IPS-20b (cell line): ENCODE measurements around the gene PJA1.

ENCODE experiments used
- H3K27ac ChIP-seq: one replicate; pipeline ENCODE4 v1.5.1; 2013; ENCODE audit warnings: low read length
- H3K27me3 ChIP-seq: 2 replicates; pipeline ENCODE4 v1.6.1; 2013; ENCODE audit warnings: mild to moderate bottlenecking, low read length, inconsistent platforms; ENCODE audit not compliant: insufficient read depth
- H3K36me3 ChIP-seq: 2 replicates; pipeline ENCODE4 v1.6.1; 2013; ENCODE audit warnings: low read depth, mild to moderate bottlenecking, inconsistent platforms, low read length, moderate library complexity; ENCODE audit not compliant: insufficient read depth
- H3K4me1 ChIP-seq: 2 replicates; pipeline ENCODE4 v1.6.1; 2013; ENCODE audit warnings: mild to moderate bottlenecking, control low read depth, inconsistent platforms, low read length, moderate library complexity; ENCODE audit not compliant: insufficient read depth
- H3K4me3 ChIP-seq: 2 replicates; pipeline ENCODE4 v1.5.1; 2013; ENCODE audit warnings: mild to moderate bottlenecking, low read length, inconsistent platforms
- H3K9ac ChIP-seq: 2 replicates; pipeline ENCODE4 v1.6.1; 2013; ENCODE audit warnings: low read depth, mild to moderate bottlenecking, inconsistent platforms, low read length, moderate library complexity
- H3K9me3 ChIP-seq: 2 replicates; pipeline ENCODE4 v1.6.1; 2013; ENCODE audit warnings: mild to moderate bottlenecking, low read depth, low read length, inconsistent platforms; ENCODE audit not compliant: insufficient read depth

Gene PJA1

GRCh38 chrX:69152417-69152841 lies 12.8 kb downstream of the PJA1 start:
- no peaks in the 10 kb centered on the region for H3K9me3 ChIP-seq
- no peak overlapping the region for H3K27ac ChIP-seq
- no peaks in the 10 kb centered on the region for H3K36me3 ChIP-seq
- H3K4me3 ChIP-seq = no peak overlapping the region
- H3K27me3 ChIP-seq = no peaks in the 10 kb centered on the region
- H3K9ac ChIP-seq = no peak overlapping the region
- peaks cover 41% of the 10 kb centered on the region for H3K4me1 ChIP-seq

GRCh38 chrX:69151866-69152284 lies 13.4 kb downstream of the PJA1 start:
- Histone ChIP-seq H3K27ac (no peak overlapping the region), H3K9ac (no peak overlapping the region), H3K4me3 (no peak overlapping the region), H3K27me3 (no peaks in the 10 kb centered on the region), H3K9me3 (no peaks in the 10 kb centered on the region), H3K36me3 (no peaks in the 10 kb centered on the region), H3K4me1 (peaks cover 41% of the 10 kb centered on the region)

- no peaks in the 10 kb centered on the region for H3K9me3 ChIP-seq
- H3K27me3 ChIP-seq = no peaks in the 10 kb centered on the region
- peak overlapping the region; percentile 81; the same call in 1 of the 2 replicates for H3K9ac ChIP-seq
- H3K36me3 ChIP-seq = no peaks in the 10 kb centered on the region
- peaks cover 38% of the 10 kb centered on the region for H3K4me1 ChIP-seq
- peak overlapping the region; percentile 58 for H3K4me3 ChIP-seq
- H3K27ac ChIP-seq = peak overlapping the region; percentile 89
Observed at GRCh38 chrX:69150281-69150960, 14.8 kb downstream of the PJA1 start.

GRCh38 chrX:69149466-69150280 lies 15.6 kb downstream of the PJA1 start:
- no peaks in the 10 kb centered on the region for H3K27me3 ChIP-seq
- no peaks in the 10 kb centered on the region for H3K9me3 ChIP-seq
- peak overlapping the region; percentile 58 for H3K4me3 ChIP-seq
- H3K9ac ChIP-seq = peak overlapping the region; percentile 81; the same call in 1 of the 2 replicates
- H3K36me3 ChIP-seq = no peaks in the 10 kb centered on the region
- H3K27ac ChIP-seq = peak overlapping the region; percentile 95
- peaks cover 32% of the 10 kb centered on the region for H3K4me1 ChIP-seq

- Histone ChIP-seq H3K27me3 (no peaks in the 10 kb centered on the region), H3K9me3 (no peaks in the 10 kb centered on the region), H3K36me3 (no peaks in the 10 kb centered on the region), H3K4me1 (peaks cover 25% of the 10 kb centered on the region), H3K4me3 (no peak overlapping the region), H3K9ac (no peak overlapping the region; the same call in 1 of the 2 replicates), H3K27ac (no peak overlapping the region)
Observed at GRCh38 chrX:69148946-69149345, 16.3 kb downstream of the PJA1 start.

GRCh38 chrX:69146739-69147138 lies 18.5 kb downstream of the PJA1 start:
- no peak overlapping the region for H3K9ac ChIP-seq
- H3K27me3 ChIP-seq = no peaks in the 10 kb centered on the region
- H3K4me3 ChIP-seq = no peak overlapping the region
- H3K36me3 ChIP-seq = no peaks in the 10 kb centered on the region
- H3K27ac ChIP-seq = no peak overlapping the region
- no peaks in the 10 kb centered on the region for H3K9me3 ChIP-seq
- peaks cover 19% of the 10 kb centered on the region for H3K4me1 ChIP-seq

GRCh38 chrX:69145714-69146113 lies 19.5 kb downstream of the PJA1 start:
- Histone ChIP-seq H3K9me3 (no peaks in the 10 kb centered on the region), H3K4me3 (no peak overlapping the region), H3K36me3 (no peaks in the 10 kb centered on the region), H3K27me3 (no peaks in the 10 kb centered on the region), H3K4me1 (peaks cover 12% of the 10 kb centered on the region), H3K9ac (no peak overlapping the region), H3K27ac (no peak overlapping the region)

- H3K27ac ChIP-seq = no peak overlapping the region
- no peaks in the 10 kb centered on the region for H3K36me3 ChIP-seq
- no peaks in the 10 kb centered on the region for H3K27me3 ChIP-seq
- H3K4me3 ChIP-seq = no peak overlapping the region
- peaks cover 6% of the 10 kb centered on the region for H3K4me1 ChIP-seq
- no peaks in the 10 kb centered on the region for H3K9me3 ChIP-seq
- H3K9ac ChIP-seq = no peak overlapping the region
Observed at GRCh38 chrX:69144838-69145680, 20.2 kb downstream of the PJA1 start.

- Histone ChIP-seq H3K27ac (no peak overlapping the region), H3K4me3 (no peak overlapping the region), H3K9ac (no peak overlapping the region), H3K9me3 (no peaks in the 10 kb centered on the region), H3K27me3 (no peaks in the 10 kb centered on the region), H3K36me3 (no peaks in the 10 kb centered on the region), H3K4me1 (no peaks in the 10 kb centered on the region; the same call in 1 of the 2 replicates)
Observed at GRCh38 chrX:69143530-69143929, 21.7 kb downstream of the PJA1 start.

GRCh38 chrX:69142788-69143469 lies 22.3 kb downstream of the PJA1 start:
- Histone ChIP-seq H3K36me3 (no peaks in the 10 kb centered on the region), H3K9me3 (no peaks in the 10 kb centered on the region), H3K4me3 (no peak overlapping the region), H3K27me3 (no peaks in the 10 kb centered on the region), H3K9ac (no peak overlapping the region), H3K4me1 (peaks cover 3% of the 10 kb centered on the region; the same call in 1 of the 2 replicates), H3K27ac (no peak overlapping the region)

- Histone ChIP-seq H3K9me3 (no peaks in the 10 kb centered on the region), H3K36me3 (no peaks in the 10 kb centered on the region), H3K27me3 (no peaks in the 10 kb centered on the region), H3K9ac (no peak overlapping the region), H3K4me3 (no peak overlapping the region), H3K27ac (no peak overlapping the region), H3K4me1 (peaks cover 17% of the 10 kb centered on the region; the same call in 1 of the 2 replicates)
Observed at GRCh38 chrX:69140837-69141236, 24.4 kb downstream of the PJA1 start.
